Embryonic facial prominence (tissue), 1 donor: ENCODE results near the gene FAM228B.
"Not testable (repeated sequence)": the region's sequence is repeated elsewhere in the genome, so short reads cannot be mapped to it uniquely, and the experiment has no call there.

ENCODE experiments used
- DNase-seq: peaks from one replicate; pipeline ENCODE4 v3.0.0-alpha.2; 2016; ENCODE audit errors: extremely low spot score

FAM228B gene

DNA sequence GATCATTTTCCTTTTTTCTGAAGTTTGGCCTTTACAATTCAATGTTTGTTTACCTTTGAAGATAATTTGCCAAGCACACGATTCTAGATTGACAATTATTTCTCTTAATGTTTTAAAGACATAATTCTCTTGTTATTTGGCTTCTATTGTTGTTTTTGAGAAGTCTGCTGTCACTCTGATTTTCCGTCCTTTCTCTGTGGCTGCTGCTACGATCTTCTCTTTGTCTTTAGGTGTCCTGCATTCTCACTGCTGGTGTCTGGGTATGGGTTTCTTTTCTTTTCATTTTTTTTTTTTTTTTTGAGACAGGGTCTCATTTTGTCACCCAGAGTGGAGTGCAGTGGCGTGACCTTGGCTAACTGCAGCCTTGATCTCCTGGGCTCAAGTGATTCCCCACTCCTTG lies 36.4 kb downstream of the FAM228B start:
- DNase-seq: no peak

DNA sequence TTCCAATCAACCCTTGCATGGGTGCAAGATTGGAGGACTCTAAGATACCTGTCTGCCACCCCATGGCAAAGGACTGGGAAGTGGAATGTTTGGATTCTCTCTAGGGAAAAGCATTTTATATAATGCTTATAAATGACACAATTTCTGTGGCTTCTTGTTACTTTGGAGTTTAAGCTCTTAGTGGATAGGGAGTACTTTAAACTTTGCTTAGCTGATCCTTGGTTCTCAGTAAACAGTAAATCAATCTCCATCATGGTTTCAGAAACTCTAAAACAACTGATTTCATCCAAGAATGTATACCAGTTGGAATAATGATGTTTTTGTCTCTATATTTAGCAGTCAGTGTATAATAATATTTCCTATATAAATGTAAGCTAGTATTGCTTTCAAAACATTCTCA lies 37.5 kb downstream of the FAM228B start:
- DNase-seq: no peak

DNA sequence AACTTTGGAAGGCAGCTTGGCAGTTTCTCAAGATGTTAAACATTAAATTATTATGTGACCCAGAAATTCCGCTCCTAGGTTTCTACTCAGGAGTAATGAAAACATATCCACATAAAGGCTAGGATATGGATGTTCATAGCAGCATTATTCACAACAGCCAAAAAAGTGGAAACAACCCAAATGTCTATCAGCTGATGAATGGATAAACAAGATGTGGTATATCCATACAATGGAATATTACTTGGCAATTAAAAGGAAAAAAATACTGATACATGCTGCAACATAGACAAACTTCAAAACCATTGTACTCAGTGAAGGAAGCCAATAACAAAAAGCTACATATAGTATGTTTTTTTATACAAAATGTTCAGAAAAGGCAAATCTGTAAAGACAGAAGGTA lies 39.2 kb downstream of the FAM228B start:
- DNase-seq: no peak

DNA sequence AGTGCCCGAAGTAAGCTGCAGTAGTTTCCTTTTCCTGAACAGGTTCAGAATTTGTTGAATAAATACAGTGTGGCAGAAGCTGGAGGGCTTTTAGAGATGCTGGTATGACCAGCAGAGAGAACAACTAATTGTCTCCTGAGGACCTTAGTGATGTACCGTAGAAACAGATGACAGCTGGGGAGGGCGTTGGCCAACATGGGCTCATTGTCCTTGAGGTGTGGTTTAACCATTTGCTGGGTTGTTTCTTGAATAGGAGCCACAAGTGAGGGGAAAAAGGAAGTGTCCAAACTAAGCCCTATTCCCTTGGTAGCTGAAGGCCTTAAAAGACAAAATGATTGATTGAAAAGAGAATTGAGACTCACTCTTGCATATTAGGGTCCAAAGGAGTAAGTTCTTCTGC lies 39.9 kb downstream of the FAM228B start:
- DNase-seq: no peak

DNA sequence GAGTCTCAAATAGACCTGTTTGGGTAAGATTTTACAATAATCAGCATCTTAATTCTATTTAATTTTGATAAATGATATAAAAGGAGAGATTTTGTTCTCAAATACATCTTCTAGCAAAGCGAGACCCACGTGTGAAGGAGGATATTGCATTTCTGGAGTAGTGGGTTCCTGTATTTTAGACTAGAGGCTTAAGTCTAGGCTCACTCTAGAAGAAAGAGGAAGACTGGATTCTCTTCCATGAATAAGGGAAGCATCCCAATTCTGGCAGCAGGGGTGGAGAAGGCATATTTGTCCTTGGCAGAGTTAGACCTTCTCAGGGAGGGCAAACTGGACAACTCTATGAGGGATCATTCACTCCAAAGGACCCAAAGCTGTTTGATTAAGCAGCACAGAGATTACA lies 40.3 kb downstream of the FAM228B start:
- DNase-seq: no peak

DNA sequence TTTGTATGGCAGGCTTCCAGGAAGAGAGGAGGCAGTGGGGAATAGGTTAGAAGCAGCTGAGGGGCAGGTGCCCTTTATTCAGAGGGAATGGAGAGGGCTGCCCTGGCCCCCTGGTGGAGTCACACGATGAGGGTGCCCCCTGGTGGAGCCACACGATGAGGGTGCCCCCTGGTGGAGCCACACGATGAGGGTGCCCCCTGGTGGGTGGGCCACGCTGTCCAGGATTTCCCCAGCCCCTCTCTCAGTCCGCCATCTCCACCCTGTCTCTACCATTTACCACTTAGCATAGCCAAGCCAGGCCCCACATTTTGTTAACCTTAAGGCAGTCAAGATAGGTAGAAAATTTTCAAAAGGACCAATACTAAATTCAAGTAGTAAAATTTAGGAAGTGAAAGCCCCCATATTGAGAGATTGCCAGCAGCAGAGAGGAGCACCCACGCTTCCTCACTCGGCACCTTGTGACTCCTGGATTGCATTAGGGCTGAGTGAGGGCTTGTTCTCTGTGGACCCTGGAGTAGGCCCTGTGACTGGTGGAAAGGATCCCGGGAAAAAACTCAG lies 41.2 kb downstream of the FAM228B start:
- no peak for DNase-seq

DNA sequence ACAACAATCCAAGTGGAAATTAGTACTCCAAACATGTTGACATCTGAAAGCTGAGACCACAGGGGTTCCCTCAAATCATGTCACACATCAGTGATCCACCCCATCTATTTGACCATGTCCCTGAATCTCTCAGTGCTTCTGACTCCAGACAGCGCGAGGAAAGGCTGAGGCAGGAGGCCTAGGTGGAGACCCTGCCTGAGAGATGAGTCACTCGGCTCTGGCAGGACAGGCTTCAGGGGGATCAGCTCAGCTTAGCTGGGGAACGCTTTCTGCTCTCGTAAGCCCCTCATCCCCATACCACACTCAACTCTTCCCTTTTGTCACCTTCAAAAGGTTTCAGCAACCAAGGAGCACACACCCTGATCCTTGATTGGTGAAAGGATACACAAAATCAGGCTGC lies 45.8 kb downstream of the FAM228B start:
- DNase-seq: no peak

DNA sequence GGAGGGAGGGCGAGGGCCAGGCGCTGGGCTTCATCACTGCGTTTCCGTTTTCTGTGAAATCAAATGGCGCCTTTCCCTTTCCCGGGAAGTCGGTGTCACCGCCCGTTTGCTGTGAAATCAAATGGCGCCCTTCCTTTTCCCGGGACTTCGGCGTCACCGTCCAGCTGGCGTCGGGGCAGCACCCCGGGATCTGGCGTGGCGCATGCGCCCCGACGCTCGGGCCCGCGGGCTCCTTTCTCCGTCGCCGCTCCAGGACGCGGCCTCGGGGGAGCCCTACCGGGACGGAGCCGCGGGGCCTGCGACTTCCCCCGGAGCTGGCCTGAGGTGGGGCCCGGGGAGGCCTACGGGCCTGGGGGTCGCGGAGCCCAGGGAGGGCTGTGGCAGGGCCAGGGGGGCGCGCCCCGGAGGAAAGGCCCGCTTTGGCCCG lies 51.6 kb downstream of the FAM228B start, which contains the start of gene FAM228A:
TSS of gene FAM228A (plus strand) at position 203 of the 427 bp plus-strand sequence. CDS start 428 bp downstream, outside the sequence.
- no peak for DNase-seq

DNA sequence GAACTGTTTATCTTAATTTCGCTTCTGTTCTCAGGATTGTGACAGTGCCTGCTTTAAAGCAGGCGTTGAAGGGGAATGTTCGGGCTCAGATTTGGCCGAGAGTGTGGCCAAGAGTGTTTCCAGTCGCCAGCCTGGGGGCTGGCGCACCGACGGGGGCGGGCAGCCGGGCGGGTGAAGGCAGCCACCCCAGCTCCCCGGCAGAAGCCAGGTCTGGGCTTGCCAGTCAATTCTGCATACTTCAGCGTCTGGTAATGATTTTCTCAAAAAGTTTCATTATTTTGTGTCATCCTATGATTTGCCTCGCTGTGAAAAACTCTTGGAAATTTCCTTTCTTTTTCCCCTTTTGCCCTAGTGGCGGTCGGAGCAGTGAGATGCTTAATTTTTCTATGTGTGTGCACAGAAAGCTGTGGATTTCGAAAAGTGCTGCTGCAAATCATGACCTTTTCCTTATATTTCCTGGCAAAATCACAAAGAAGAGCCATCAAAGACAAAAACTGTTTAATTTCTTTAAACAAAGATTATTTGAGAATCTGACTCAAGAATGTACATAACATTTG lies 52.4 kb downstream of the FAM228B start:
- no peak for DNase-seq

DNA sequence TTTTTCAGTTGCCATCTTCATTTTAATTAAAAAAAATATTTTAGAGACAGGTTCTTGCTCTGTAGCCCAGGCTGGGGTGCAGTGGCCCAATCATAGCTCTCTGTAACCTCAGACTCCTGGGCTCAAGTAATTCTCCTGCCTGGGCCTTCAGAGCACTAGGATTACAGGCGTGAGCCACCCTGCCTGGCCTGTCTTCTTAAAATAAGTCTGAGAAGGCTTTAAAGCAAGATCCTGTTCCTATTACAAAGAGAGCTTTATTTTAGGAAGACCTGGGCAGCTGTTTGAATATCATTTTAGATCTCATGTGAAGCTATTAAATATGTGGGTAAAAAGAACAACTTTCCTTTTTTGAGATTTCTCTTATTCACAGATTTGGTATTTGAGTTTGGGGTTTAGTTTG lies 53.1 kb downstream of the FAM228B start:
- no peak for DNase-seq

DNA sequence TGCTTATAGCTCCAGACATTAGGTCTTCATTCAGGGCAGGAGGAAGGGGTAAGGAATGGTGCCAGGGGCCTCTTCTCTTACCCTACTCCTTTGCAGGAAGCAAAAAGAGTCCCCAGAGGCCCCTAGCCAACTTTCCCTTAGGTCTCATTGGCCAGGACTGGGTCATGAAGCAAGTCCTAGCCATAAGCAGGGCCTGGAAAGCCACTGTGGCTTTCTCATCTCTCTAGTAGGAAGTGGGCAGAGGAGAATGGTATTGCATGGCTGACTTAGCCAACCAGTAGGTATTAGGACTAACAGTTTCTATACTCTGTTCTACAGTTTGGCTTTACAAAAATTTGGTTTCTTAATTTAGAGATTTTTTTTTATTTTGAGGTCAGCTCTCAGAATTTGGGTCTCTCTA lies 56.4 kb downstream of the FAM228B start:
- DNase-seq: no peak

DNA sequence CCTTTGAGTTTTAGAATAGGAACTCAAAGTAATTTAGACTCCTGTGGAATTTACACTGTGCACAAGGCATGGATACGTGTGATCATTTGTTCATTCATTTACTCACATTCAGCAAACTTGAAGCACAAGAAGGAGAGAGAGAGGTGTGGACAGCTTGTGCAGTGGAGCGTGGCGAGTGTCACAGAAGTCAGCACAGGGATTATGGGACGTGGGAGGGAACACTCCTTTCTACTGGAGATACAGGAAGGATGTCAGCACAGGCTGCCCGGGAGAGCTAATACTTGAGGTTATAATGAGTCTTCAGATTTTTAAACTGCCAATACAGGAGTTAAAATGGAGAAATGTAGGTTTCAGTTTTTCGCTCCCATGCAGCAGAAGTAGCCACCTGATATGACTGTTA lies 58.6 kb downstream of the FAM228B start:
- DNase-seq: no peak

DNA sequence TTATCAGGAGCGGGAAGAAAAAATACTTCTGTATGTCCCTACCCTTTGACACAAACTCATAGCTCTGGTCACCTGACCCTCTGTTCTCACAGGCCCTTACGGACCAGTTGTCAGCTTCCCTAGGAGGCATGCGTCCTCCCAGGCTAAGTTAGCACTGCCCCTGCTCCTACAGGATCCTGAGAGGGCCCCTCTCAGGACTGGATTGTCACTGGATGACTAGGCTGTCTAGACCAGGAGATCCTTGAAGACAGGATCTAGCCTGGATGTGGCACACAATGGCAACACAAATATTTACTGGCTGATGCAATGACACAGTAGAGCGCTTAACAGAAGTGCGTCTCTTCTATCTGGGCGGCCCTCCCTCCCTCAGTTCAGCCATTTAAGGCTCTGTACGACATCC lies 59.2 kb downstream of the FAM228B start:
- DNase-seq: no peak

DNA sequence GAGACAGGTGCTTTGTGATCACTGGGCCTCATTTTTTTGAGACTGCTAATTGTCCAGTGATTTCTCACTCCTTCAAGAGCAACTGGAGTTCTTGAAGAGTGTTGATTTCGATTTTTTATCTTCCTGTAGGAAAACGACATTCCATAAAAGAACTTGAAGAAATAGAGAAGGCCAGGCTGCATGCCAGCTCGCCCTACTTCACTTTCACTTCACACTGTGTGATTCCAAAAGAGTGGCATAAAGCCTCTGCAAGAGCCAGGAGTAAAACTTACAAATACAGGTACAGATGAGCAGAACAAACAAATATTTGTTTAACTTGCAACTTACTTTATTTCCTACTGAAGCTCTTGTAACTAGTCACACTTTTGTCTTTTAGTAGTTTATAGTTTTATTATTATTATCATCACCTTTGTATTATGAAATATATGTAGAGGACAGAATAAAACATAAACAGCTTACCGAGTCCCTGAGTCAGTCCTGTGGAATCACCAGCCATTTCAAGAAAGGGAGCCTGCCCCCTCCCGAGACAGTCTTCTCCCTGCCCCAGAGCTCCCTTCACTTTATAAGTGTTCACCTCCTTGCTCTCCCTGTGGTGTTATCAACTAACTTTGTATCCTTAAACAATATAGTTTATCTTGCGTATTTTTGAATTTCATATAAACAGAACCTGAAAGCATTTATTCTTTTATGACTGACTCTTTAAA lies 60.2 kb downstream of the FAM228B start:
- DNase-seq: no peak

DNA sequence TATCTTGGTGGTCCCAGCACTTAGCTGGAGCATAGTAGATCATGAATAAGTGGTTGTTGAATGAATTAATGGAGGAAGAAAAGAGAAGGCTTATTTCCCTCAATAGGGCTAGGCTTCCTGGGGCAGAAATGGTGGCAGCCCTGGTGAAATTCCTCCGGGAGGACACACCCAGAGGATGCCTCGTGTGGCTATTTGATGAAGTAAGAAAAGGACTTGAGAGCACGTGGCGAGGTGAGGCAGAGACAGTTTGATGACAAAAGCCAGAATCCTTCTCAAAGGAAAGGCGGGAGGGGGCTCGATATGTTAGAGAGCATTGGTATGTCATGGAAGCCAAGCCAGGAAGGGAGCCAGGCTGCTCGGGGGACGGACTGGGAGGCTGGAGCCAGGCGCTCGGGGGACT lies 66.3 kb downstream of the FAM228B start:
- no peak for DNase-seq

DNA sequence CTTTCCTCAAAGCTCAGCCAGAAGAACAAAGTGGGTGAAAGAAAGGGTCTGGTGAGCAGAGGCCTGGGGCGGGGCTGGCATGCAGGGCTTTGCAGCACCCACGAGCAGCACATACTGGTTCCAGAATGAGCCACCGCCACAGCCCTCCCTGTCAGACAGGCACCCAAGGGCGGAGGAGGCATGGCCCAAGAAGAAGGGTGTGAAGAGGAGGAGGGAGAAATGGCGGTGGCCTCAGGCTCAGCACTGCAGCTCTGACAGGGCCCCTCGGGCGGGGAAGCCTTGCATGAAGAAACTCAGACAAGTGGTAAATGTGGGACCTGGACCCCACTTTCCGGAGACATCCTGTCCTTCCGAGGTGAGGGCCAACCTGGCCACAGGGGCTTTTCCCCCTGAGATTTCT lies 67.2 kb downstream of the FAM228B start:
- DNase-seq: no peak

DNA sequence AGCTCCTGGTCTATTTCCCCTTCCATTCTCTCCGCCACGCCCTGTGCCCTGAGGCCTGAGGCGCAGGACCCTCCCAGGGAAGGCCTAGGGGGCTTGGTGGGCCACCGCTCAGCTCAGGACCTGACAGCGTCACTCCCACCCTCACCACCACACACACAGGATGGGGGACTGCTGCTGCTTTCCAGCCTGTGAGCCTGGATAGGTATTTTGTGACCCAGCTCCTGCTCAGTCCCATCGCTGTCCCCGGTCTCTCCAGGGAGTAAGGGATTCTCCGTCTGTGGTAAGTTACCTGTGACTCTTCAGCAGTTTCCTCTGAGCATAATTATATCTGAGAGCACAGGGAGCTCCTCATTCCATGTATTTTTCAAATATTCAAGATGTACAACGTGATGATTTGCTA lies 67.9 kb downstream of the FAM228B start:
- DNase-seq: no peak

DNA sequence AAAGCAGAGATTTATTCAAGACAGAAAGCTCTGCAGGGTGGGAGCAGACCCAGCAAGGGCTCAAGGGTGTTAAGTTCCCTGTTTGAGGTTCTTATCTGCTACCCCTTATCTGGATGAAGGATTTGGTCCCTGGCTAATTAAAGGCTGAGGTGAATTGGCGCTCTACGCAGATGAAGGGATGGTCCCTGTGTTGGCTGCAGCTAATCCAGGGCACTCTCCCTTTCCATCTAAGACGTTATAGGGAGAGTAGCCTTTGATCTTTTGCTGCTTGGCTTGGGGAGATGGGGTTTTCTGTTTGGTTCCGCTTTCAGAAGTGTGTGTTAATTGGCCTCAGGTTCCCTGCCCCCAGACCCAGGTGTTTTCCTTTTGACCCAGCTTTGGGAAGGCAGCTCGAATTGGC lies 68.6 kb downstream of the FAM228B start:
- no peak for DNase-seq

DNA sequence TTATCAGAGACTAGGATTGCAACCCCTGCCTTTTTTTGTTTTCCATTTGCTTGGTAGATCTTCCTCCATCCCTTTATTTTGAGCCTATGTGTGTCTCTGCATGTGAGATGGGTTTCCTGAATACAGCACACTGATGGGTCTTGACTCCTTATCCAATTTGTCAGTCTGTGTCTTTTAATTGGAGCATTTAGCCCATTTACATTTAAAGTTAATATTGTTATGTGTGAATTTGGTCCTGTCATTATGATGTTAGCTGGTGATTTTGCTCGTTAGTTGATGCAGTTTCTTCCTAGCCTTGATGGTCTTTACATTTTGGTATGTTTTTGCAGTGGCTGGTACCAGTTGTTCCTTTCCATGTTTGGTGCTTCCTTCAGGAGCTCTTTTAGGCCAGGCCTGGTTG lies 73.9 kb downstream of the FAM228B start:
- not testable (repeated sequence) for DNase-seq

DNA sequence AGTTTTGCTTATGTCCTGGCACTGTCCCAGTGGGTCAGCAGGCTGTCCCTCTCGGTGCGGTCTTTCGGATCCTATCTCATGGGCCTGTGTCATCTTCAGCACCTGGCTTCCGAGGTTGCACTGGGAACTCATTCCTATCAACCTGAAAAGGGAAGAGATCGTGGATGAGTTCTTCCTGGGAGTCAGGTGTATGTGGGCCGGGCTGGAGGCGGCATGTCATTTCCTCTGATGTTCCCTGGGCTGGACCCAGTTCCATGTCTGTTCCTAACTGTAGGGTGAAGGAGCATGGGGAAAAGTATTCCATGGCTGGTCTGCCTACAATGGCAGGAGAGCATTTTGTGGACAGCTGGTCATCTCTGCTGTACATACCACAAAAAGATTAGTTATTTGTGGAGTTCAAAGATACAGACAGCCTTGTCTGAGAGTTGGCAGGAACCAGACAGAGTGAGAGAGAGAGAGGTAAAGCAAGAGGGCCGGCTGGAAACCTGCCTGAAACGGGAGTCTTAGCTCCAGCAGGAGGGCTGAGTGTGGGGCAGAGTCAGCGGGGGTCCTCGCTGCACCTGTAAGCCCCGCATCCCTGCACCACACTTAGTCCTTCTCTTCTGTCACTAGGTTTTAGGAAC lies 76.8 kb downstream of the FAM228B start:
- no peak for DNase-seq

DNA sequence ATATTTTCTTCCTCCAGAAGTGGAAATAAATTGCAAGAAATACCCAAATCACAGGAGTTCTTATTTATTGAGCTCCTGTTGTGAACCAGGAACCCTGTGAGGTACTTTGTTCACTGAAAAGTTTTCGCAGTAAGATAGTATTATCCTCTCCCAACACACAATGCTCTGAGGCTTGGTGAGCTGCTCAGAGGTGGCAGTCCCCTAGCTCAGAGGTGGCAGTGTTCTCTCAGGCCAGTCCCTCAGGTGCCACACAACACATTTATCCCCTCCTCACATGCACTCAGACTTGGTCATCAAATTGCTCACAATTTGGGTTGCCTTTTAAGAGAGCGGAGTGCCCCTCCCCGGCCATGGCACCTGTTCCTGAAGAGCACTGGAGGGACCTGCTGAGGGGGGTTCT lies 77.5 kb downstream of the FAM228B start:
- no peak for DNase-seq

DNA sequence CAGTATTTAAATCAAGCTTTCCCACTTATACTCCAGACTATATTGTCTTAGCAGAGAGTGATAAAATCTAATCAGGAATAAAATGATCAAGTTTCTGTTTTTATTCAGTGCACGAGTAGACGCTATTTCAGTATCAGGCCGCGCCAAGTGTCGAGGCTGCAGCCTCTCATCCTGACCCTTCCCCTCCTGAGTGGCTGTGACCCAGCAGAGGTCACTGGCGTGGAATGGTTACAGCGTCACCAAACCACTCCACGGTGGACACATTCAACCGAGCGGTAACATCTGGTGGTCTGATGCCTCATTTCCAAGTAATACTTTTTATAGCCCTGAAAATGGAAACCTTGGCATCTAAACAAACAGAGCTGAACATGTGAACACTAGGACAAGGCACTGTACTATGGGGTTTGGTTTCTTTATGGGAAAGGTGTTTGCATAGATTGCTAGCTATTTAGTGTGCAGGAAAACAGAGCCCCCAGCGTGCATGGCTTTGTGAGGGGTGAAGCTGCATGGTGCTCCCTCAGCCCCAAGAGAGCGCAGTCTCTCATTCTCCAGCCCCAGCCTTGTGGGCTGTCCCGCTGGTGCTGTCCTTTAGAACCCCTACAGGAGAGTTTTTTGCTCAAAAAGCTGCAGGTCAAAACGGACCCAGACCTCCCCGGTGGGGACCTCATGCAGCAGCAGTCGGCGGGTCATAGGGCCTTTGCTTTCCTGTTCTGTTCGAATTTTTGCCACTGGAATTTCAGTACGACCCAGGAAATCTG lies 79.9 kb downstream of the FAM228B start:
- DNase-seq: no peak
